Adrenal gland (tissue), 12 donors: ENCODE data around the gene CFAP97. TPM values are rescaled to one million over a fixed set of nuclear protein-coding genes. Genes with fewer than 3 reads are reported as not detected.

Experiments
- DNase-seq, 7 donors: peaks; one replicate each; pipeline ENCODE4 v3.0.0-alpha.2; 2019 to 2020
- H3K27ac ChIP-seq, 5 donors: fragments of 200-600 bp; sonication (generic) in 4 of 5; 1 replicate in 3 of 5; 2 replicates in 2 of 5; pipeline versions ENCODE4 v1.5.1 to v1.8.0; 2016 to 2020; ENCODE audit warnings: mild to moderate bottlenecking in 1 of 5
- H3K27me3 ChIP-seq: fragments of 200-600 bp; 2 replicates; pipeline ENCODE4 v1.8.0; 2021
- H3K36me3 ChIP-seq, 2 donors: fragments of 200-600 bp; replicated peaks in 1 of 2; 1 replicate in 1 of 2; 2 replicates in 1 of 2; pipeline versions ENCODE4 v1.5.1 to v1.8.0; 2018 to 2022
- H3K4me1 ChIP-seq, 2 donors: fragments of 200-600 bp; replicated peaks in 1 of 2; 1 replicate in 1 of 2; 2 replicates in 1 of 2; pipeline versions ENCODE4 v1.5.1 to v1.8.0; 2018 to 2021
- H3K4me3 ChIP-seq, 4 donors: fragments of 200-600 bp; sonication (generic) in 3 of 4; one replicate each; pipeline ENCODE4 v1.5.1; 2016 to 2018
- H3K9me3 ChIP-seq, 3 donors: fragments of 200-600 bp; sonication (generic) in 1 of 3; replicated peaks in 1 of 3; 1 replicate in 2 of 3; 2 replicates in 1 of 3; pipeline versions ENCODE4 v1.5.1 to v1.8.0; 2016 to 2021
- POLR2A ChIP-seq, 2 donors: fragments of 450-650 bp; IDR thresholded peaks; one replicate each; pipeline ENCODE4 v1.6.1; 2017; ENCODE audit warnings: antibody characterized with exemption in 2 of 2, mild to moderate bottlenecking in 2 of 2, moderate library complexity in 1 of 2
- WGBS, 4 donors: extraction: QIAGEN DNeasy Blood & Tissue Kit in 2 of 4; methylation state at CpG; one replicate each; pipeline versions ENCODE4 v1.1.5 to v1.1.7; 2013 to 2017; 5-methylcytosine and 5-hydroxymethylcytosine counted together
- intact Hi-C, 2 donors: fragments of 100-400 bp; cut with DNase I; formaldehyde crosslinking; loops; one replicate each; pipeline versions ENCODE4 v1.14.1 to v1.15.0; 2022 to 2023
- polyA plus RNA-seq, 3 donors: library from polyadenylated mRNA; stranded (reverse); fragments of 200-250 nt in 2 of 3; fragments of 350-450 nt in 1 of 3; fragmentation: Illumina TruSeq in 1 of 3; extraction: RNeasy Lipid Tissue Mini Kit (QIAGEN cat#74804) in 1 of 3; gene quantifications; one replicate each; pipeline ENCODE4 v1.2.3, GENCODE V29; 2013 to 2014
- total RNA-seq, 9 donors: library from RNA; depleted of rRNA in 4 of 9; stranded (reverse); fragments of >200 nt in 4 of 9; fragments of 120-200 nt in 1 of 9; fragmentation: NEBNext Ultra II Directional in 1 of 9; extraction: Animal tissue kit (Norgen Biotek cat#: 25700) in 1 of 9; gene quantifications; one replicate each; pipeline versions ENCODE4 v1.1.0 to v1.2.4, GENCODE V29; 2013 to 2023
- TF ChIP-seq, protein P1 (sequence below), 6 experiments: fragments of 450-650 bp in 4 of 6; fragments of 200-600 bp in 2 of 6; sonication (generic) in 1 of 6; IDR thresholded peaks; 1 replicate in 5 of 6; 2 replicates in 1 of 6; pipeline versions ENCODE4 v1.5.1 to v1.8.0; 2016 to 2021; ENCODE audit warnings: antibody characterized with exemption in 6 of 6, mild to moderate bottlenecking in 2 of 6, moderate library complexity in 1 of 6
- donor health status: healthy with polysubstance abuse.
- donor health status: Bipolar disorder and iron deficiency.
- donor health status: DM: yes; HTN: yes; CAD: no.
- donor health status: DM: no; HTN: no; CAD: no.
- donor health status: DM: no; HTN: no; CAD: no.
- donor health status: DM: yes; HTN: yes; CAD: no.

Gene CFAP97
- total and polyA plus RNA-seq, 12 donors, result 3.9 to 33.3 (median 25.4) TPM

DNA sequence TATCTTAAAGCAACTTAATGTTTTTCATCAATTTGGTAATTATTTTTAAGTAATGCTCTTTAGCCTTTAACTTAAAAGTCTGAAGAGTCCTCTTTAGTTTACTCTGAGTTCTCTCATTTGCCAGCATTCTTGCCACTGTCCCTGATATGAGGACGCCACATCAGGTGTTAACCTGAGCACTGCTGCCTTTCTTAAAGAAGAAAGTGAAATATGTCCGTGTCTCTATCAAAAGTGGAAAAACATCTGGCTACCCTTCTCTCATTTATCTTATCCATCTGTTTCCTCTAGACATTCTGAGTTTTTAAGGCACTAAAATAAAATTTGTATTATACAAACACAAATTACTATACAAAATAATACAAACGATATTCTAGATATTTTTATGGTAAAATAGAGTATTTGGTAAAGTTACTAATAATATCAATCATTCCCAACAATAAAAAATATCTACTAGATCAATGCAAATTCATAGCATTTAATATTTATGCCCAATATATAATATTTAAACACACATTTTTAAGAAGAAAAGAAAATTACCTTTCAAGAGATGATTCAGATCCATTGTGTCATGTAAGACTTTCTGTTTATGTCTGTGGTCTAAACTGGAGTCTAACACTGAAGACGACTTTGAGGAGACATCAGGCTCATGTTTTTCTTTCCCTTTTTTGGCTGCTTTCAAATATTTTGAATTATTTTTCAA lies 14.0 kb downstream of the CFAP97 start:
- Histone ChIP-seq H3K9me3 (no peaks in the 10 kb centered on the region), H3K4me3 (no peak overlapping the region), H3K27ac (no peak overlapping the region), H3K4me1 (no peaks in the 10 kb centered on the region), H3K27me3 (no peaks in the 10 kb centered on the region), H3K36me3 (peaks cover 0 to 9% of the 10 kb centered on the region in 2 donors)
- intact Hi-C loops, result no loop called here
- TF ChIP-seq, protein P1, sequence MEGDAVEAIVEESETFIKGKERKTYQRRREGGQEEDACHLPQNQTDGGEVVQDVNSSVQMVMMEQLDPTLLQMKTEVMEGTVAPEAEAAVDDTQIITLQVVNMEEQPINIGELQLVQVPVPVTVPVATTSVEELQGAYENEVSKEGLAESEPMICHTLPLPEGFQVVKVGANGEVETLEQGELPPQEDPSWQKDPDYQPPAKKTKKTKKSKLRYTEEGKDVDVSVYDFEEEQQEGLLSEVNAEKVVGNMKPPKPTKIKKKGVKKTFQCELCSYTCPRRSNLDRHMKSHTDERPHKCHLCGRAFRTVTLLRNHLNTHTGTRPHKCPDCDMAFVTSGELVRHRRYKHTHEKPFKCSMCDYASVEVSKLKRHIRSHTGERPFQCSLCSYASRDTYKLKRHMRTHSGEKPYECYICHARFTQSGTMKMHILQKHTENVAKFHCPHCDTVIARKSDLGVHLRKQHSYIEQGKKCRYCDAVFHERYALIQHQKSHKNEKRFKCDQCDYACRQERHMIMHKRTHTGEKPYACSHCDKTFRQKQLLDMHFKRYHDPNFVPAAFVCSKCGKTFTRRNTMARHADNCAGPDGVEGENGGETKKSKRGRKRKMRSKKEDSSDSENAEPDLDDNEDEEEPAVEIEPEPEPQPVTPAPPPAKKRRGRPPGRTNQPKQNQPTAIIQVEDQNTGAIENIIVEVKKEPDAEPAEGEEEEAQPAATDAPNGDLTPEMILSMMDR (IDR thresholded peaks at IDR 0.05), result no peak
- TF ChIP-seq POLR2A (IDR thresholded peaks at IDR 0.05), result no peak
- WGBS, 4 donors, result 81 to 86% (median 82%) methylated on average over 4 of the region's 4 CpGs
- no peak for DNase-seq

DNA sequence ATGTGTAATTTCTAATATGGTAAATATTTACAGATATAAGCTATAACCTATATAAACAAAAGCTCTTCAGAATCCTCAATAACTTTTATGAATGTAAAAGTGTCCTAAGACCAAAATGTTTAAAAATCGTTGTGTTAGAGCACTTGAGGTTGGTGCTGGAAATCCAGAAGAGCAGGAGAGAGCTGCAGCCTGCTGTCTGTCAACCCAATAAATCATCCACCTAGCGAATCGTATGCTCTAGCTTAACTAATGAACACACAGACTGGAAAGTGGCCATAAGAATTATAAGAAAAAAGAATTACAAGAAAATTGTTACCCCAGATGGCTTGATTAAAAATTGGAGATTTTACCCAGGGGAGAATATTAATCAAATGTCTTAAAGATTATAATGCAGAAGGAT lies 17.0 kb downstream of the CFAP97 start:
- Histone ChIP-seq H3K36me3 (peaks cover 0 to 9% of the 10 kb centered on the region in 2 donors), H3K4me1 (peaks cover 0 to 6% of the 10 kb centered on the region in 2 donors), H3K9me3 (no peaks in the 10 kb centered on the region), H3K27me3 (no peaks in the 10 kb centered on the region), H3K4me3 (no peak overlapping the region), H3K27ac (no peak overlapping the region)
- 48 to 57% (median 51%) methylated on average over 3 of the region's 3 CpGs for whole genome bisulfite sequencing, 4 donors
- no peak for DNase-seq
- no peak for TF ChIP-seq POLR2A (IDR thresholded peaks at IDR 0.05)
- TF ChIP-seq, protein P1 (IDR thresholded peaks at IDR 0.05), result no peak
- intact Hi-C loops, result no loop called here

DNA sequence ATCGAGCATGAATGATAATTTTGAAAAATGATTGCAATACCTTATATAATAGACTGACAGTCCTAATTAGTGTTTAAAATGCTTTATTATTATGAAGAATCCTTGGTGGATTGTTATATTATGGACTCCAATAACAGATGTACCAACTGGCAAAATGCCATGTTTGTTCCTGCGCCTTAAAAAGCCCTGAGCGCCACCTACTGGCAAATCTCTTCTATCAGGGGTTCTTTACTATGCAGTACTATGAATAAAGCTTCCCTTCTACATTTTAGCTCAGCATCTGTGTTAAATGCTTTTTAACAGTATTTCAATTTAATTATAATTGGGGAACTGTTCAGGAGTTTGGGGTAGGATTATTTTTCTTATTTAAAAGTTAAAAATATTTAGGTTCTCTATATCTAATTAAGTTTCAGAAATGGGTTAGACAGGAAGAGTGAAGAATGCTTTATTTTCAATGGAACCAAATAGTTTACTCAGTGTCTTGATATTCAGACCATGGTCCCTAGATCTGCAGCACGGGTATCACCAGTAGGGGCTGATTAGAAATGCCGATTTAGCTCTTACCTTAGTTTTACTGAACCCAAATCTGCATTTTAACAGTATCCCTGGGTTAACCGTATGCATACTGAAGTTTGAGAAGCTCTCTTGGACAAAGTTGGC lies 20.0 kb downstream of the CFAP97 start:
- Histone ChIP-seq H3K36me3 (no peaks in the 10 kb centered on the region), H3K9me3 (no peaks in the 10 kb centered on the region), H3K27ac (no peak overlapping the region), H3K4me1 (peaks cover 0 to 6% of the 10 kb centered on the region in 2 donors), H3K27me3 (no peaks in the 10 kb centered on the region), H3K4me3 (no peak overlapping the region)
- 37 to 43% (median 40%) methylated on average over 6 of the region's 6 CpGs for WGBS, 4 donors
- DNase-seq, result peak; percentile 75 to 95 (median 87)
- intact Hi-C loops, result no loop called here
- TF ChIP-seq POLR2A (IDR thresholded peaks at IDR 0.05), result no peak
- TF ChIP-seq, protein P1 (IDR thresholded peaks at IDR 0.05), result peak; percentile 63 to 89 (median 71)

DNA sequence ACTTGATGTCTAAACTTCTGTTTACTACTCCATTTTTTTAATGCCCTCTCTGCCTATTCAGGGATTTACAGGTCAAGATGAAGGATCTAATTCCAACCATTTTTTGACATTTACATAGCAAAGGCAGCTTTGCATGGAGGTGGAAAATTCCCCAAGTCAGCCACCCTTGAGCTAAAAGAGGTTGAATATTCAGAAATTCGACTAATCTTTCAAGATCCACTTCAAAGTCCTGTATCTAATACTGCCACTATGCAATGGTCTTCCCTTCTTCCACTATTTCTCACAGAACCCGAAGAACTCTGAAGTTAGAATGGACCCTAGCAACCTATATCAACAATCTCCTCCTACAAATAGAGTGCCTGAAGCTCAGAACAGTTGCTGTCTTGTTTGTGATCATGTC lies 21.6 kb downstream of the CFAP97 start:
- Histone ChIP-seq H3K4me1 (peaks cover 0 to 6% of the 10 kb centered on the region in 2 donors), H3K9me3 (no peaks in the 10 kb centered on the region), H3K4me3 (no peak overlapping the region), H3K36me3 (no peaks in the 10 kb centered on the region), H3K27me3 (no peaks in the 10 kb centered on the region), H3K27ac (no peak overlapping the region)
- intact Hi-C loops, result no loop called here
- 63 to 76% (median 65%) methylated on average over 2 of the region's 2 CpGs for WGBS, 4 donors
- no peak for TF ChIP-seq POLR2A (IDR thresholded peaks at IDR 0.05)
- TF ChIP-seq, protein P1 (IDR thresholded peaks at IDR 0.05), result no peak
- DNase-seq, result no peak
